ENCODE results near the gene BCL2.

DNA sequence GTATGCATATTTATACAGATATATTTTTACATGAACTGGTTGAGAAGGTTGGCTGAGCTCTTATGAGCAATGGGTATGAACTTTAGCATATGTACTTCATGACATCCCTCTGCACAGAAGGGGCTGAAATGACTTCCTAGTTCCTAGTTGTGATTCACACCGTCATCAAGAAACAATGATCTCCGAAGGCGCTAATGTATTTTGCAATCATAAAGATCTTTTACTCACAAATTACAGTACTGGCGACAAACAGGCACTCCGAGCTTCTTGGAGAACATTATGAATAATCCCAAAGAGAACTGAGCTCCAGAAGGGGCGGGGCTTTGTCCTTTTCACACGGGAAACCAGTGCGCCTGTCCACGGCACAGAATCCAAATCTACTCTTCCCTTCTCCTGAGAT is 18.1 kb downstream of the BCL2 start:
- TF ChIP-seq, protein P1, sequence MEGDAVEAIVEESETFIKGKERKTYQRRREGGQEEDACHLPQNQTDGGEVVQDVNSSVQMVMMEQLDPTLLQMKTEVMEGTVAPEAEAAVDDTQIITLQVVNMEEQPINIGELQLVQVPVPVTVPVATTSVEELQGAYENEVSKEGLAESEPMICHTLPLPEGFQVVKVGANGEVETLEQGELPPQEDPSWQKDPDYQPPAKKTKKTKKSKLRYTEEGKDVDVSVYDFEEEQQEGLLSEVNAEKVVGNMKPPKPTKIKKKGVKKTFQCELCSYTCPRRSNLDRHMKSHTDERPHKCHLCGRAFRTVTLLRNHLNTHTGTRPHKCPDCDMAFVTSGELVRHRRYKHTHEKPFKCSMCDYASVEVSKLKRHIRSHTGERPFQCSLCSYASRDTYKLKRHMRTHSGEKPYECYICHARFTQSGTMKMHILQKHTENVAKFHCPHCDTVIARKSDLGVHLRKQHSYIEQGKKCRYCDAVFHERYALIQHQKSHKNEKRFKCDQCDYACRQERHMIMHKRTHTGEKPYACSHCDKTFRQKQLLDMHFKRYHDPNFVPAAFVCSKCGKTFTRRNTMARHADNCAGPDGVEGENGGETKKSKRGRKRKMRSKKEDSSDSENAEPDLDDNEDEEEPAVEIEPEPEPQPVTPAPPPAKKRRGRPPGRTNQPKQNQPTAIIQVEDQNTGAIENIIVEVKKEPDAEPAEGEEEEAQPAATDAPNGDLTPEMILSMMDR (conservative IDR thresholded peaks at IDR 0.05; ENCODE audit: low read length), result no peak
- no peak for TF ChIP-seq EZH2phosphoT487 (IDR thresholded peaks at IDR 0.05; ENCODE audit: borderline replicate concordance, low read depth, low read length)
